K562 (cell line): ENCODE measurements around the gene SMAP2. TPM values are rescaled to one million over a fixed set of nuclear protein-coding genes. Genes with fewer than 3 reads are reported as not detected.
A peak's percentile ranks its signal among the peaks of the same experiment; 100 is the strongest.

Source experiments
- AFF4 ChIP-seq: sonication (generic); formaldehyde crosslinking; IDR thresholded peaks from 2 replicates; pipeline ENCODE4 v1.8.0; 2023; ENCODE audit warnings: mild to moderate bottlenecking, missing genetic modification reagents
- E2F8 ChIP-seq: fragments of 450-650 bp; IDR thresholded peaks from 2 replicates; pipeline ENCODE4 v1.7.1; 2018; ENCODE audit warnings: mild to moderate bottlenecking, low read depth; ENCODE audit not compliant: partially characterized antibody
- MEF2D ChIP-seq: conservative IDR thresholded peaks from 2 replicates; pipeline ENCODE4 v1.6.1; 2016; ENCODE audit warnings: low read depth, missing genetic modification characterization, missing compliant biosample characterization
- PRDM10 ChIP-seq: fragments of 450-650 bp; IDR thresholded peaks from 2 replicates; pipeline ENCODE4 v1.6.1; 2018; ENCODE audit not compliant: partially characterized antibody
- SIX5 ChIP-seq, 2 experiments: IDR thresholded peaks; 2 replicates each; pipeline ENCODE4 v1.6.1; 2011; ENCODE audit warnings: low read length in 2 of 2, borderline replicate concordance in 1 of 2, low read depth in 1 of 2, mild to moderate bottlenecking in 1 of 2, moderate library complexity in 1 of 2; ENCODE audit not compliant: insufficient read depth in 1 of 2
- WHSC1 ChIP-seq: IDR thresholded peaks from one replicate; pipeline ENCODE4 v1.6.1; 2012; ENCODE audit warnings: low read length, control low read depth, inconsistent platforms
- ZBTB12 ChIP-seq: fragments of 250-450 bp; sonication (Bioruptor Pico); IDR thresholded peaks from 2 replicates; pipeline ENCODE4 v1.4.0; 2020
- polyA plus RNA-seq, 8 experiments: library from polyadenylated mRNA; depleted of rRNA in 4 of 8; stranded (reverse) in 5 of 8; unstranded in 3 of 8; fragments of >200 nt; fragmentation: Nextera tagmentation in 2 of 8; fragmentation: Illumina TruSeq in 1 of 8; extraction: Ambion mirVana in 2 of 8; extraction: Trizol in 1 of 8; gene quantifications; 2 replicates each; pipeline versions ENCODE4 v1.2.1 to v1.2.3, GENCODE V29; 2011 to 2014; ENCODE audit warnings: inconsistent platforms in 1 of 8, missing spikeins in 1 of 8
- total RNA-seq, 7 experiments: library from RNA; depleted of rRNA in 6 of 7; stranded (reverse); fragments of >200 nt in 6 of 7; fragmentation: Illumina TruSeq in 2 of 7; extraction: Trizol in 2 of 7; gene quantifications; 2 replicates each; pipeline versions ENCODE4 v1.2.1 to v1.2.3, GENCODE V29; 2011 to 2021; ENCODE audit warnings: low replicate concordance in 1 of 7
- TF ChIP-seq, protein P1 (sequence below): fragments of 450-650 bp; IDR thresholded peaks from 2 replicates; pipeline ENCODE4 v1.6.1; 2017; ENCODE audit warnings: antibody characterized with exemption

Gene SMAP2
- total and polyA plus RNA-seq, 9 of the 15 experiments (the other 6 are each of a cell fraction or from before 2014, with no cell fraction given): 38.7 to 212 (median 94.1) TPM

DNA sequence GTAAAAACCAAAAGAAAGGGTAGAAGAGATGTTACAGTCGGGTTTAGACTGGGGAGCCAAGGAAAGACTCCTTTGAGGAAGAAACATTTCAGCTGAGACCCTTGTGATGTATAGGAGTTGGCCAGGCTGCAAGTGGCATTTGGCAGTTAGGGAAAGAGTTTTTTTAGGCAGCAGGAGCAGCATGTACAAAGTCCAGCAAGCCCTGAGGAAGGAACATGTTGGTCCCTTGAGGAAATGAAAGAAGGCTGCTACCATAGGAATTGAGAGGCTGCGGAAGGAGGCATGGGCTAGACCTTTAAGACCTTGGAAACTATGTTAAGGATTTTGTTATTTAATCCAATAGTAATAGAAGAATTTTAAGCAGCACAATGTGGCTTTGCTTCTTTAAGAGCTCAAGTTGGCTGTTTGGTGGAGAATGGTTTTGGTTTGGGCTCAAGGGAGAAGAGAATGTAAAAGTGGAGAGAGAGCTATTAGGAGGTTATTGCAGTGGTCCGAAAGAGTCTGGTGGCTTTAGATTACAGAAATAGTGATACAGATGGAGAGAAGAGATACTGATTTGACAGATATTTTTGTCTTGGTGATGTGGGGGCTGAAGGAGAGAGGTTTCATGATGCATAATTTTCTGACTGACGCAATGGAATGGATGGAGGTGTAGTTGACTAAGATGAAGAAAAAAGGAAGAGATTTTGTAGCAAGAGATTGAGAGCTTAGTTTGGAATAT is 26.6 kb downstream of the SMAP2 start (continued):
- TF ChIP-seq PRDM10 (peak; percentile 41), AFF4 (no peak), MEF2D (peak; percentile 94), WHSC1 (no peak), SIX5 (IDR thresholded peaks at IDR 0.05; ENCODE audit: borderline replicate concordance in 1 of 2, insufficient read depth in 1 of 2, low read depth in 1 of 2, low read length in 2 of 2) (no peak), ZBTB12 (CRISPR knock-in tag) (no peak), E2F8 (peak; percentile 65)
- TF ChIP-seq, protein P1, sequence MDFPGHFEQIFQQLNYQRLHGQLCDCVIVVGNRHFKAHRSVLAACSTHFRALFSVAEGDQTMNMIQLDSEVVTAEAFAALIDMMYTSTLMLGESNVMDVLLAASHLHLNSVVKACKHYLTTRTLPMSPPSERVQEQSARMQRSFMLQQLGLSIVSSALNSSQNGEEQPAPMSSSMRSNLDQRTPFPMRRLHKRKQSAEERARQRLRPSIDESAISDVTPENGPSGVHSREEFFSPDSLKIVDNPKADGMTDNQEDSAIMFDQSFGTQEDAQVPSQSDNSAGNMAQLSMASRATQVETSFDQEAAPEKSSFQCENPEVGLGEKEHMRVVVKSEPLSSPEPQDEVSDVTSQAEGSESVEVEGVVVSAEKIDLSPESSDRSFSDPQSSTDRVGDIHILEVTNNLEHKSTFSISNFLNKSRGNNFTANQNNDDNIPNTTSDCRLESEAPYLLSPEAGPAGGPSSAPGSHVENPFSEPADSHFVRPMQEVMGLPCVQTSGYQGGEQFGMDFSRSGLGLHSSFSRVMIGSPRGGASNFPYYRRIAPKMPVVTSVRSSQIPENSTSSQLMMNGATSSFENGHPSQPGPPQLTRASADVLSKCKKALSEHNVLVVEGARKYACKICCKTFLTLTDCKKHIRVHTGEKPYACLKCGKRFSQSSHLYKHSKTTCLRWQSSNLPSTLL: no peak
